HepG2 (cell line): ENCODE results near the gene LRR1. TPM values are rescaled to one million over a fixed set of nuclear protein-coding genes. Genes with fewer than 3 reads are reported as not detected.

Experiments
- ATAC-seq: fragments of 200-7000 bp; cut with Tn5 transposase; 3 replicates; pipeline ENCODE4 v1.9.1; 2020; ENCODE audit warnings: mild to moderate bottlenecking, moderate library complexity
- BruUV-seq: library from RNA; stranded (reverse); fragments of 400-500 nt; replicated peaks from 2 replicates; lab custom pipeline; 2021; lab: Mats Ljungman, UMichigan
- CTCF ChIA-PET: fragments of 300-600 bp; formaldehyde crosslinking; extraction: SDS; loops from one replicate; lab custom pipeline; 2021; ENCODE audit warnings: low total read pairs, inconsistent platforms, low intra/inter-chr PET ratio; lab: Yijun Ruan, JAX
- POLR2A ChIA-PET: fragments of 350-600 bp; sonication (Branson Sonifier 250); formaldehyde crosslinking; loops from one replicate; lab custom pipeline; 2020; ENCODE audit warnings: antibody characterized with exemption, inconsistent platforms; lab: Yijun Ruan, JAX
- DNase-seq: peaks from one replicate; pipeline ENCODE4 v3.0.0-alpha.2; 2015; ENCODE audit warnings: low spot score
- FAIRE-seq: peaks from 3 replicates; lab custom pipeline; 2011; peaks lifted over from hg19 to GRCh38; lab: Jason Lieb, UNC
- H2AFZ ChIP-seq: one replicate; pipeline ENCODE4 v1.6.1; 2011; ENCODE audit warnings: low read length, inconsistent platforms
- H3K27ac ChIP-seq: fragments of 300-600 bp; 3 replicates; pipeline ENCODE4 v1.8.0; 2011; ENCODE audit warnings: mixed run types, mild to moderate bottlenecking, mixed read lengths, low read length, inconsistent platforms; ENCODE audit not compliant: insufficient read depth; ENCODE audit errors: extremely low read length
- H3K27me3 ChIP-seq, 2 experiments: fragments of 200-600 bp in 1 of 2; 2 replicates in 1 of 2; 3 replicates in 1 of 2; pipeline versions ENCODE4 v1.6.0 to v1.8.0; 2011; ENCODE audit warnings: low read length in 2 of 2, mild to moderate bottlenecking in 2 of 2, moderate library complexity in 2 of 2, inconsistent platforms in 1 of 2; ENCODE audit not compliant: insufficient read depth in 2 of 2, control insufficient read depth in 1 of 2
- H3K36me3 ChIP-seq, 2 experiments: fragments of 200-600 bp in 1 of 2; replicated peaks in 1 of 2; 2 replicates in 1 of 2; 3 replicates in 1 of 2; pipeline versions ENCODE4 v1.5.1 to v1.8.0; 2011; ENCODE audit warnings: low read length in 2 of 2, inconsistent platforms in 1 of 2; ENCODE audit not compliant: insufficient read depth in 2 of 2, control insufficient read depth in 1 of 2
- H3K4me1 ChIP-seq: 2 replicates; pipeline ENCODE4 v1.5.1; 2012; ENCODE audit warnings: low read length, inconsistent platforms; ENCODE audit not compliant: insufficient read depth
- H3K4me2 ChIP-seq: 2 replicates; pipeline ENCODE4 v1.6.0; 2011; ENCODE audit warnings: low read depth, low read length, inconsistent platforms
- H3K4me3 ChIP-seq, 3 experiments: fragments of 200-600 bp in 1 of 3; sonication (generic), shearing (Covaris generic) in 1 of 3; replicated peaks in 1 of 3; 2 replicates each; pipeline ENCODE4 v1.5.1; 2011 to 2016; ENCODE audit warnings: low read length in 3 of 3, inconsistent platforms in 2 of 3, low read depth in 2 of 3, mild to moderate bottlenecking in 2 of 3, control low read depth in 1 of 3, mixed read lengths in 1 of 3; ENCODE audit not compliant: insufficient read depth in 1 of 3
- H3K79me2 ChIP-seq: one replicate; pipeline ENCODE4 v1.6.1; 2011; ENCODE audit warnings: low read length, inconsistent platforms; ENCODE audit not compliant: insufficient read depth
- H3K9ac ChIP-seq: 2 replicates; pipeline ENCODE4 v1.6.0; 2011; ENCODE audit warnings: mild to moderate bottlenecking, low read depth, low read length, inconsistent platforms; ENCODE audit not compliant: insufficient read depth
- H3K9me3 ChIP-seq: 2 replicates; pipeline ENCODE4 v1.5.1; 2012; ENCODE audit warnings: mild to moderate bottlenecking, low read length
- H4K20me1 ChIP-seq: 2 replicates; pipeline ENCODE4 v1.6.0; 2011; ENCODE audit warnings: inconsistent platforms, mild to moderate bottlenecking, low read length, moderate library complexity; ENCODE audit not compliant: insufficient read depth
- GABPA ChIP-seq, 2 experiments: IDR thresholded peaks; 2 replicates each; pipeline ENCODE4 v1.6.1; 2011 to 2016; ENCODE audit warnings: low read depth in 2 of 2, low read length in 1 of 2, missing biosample characterization in 1 of 2, missing genetic modification characterization in 1 of 2
- MTF1 ChIP-seq: sonication (generic); formaldehyde crosslinking; IDR thresholded peaks from 2 replicates; pipeline ENCODE4 v1.5.0; 2020; ENCODE audit warnings: missing genetic modification reagents
- NR2F6 ChIP-seq, 2 experiments: IDR thresholded peaks; 2 replicates each; pipeline ENCODE4 v1.6.1; 2016; ENCODE audit warnings: antibody characterized with exemption in 1 of 2, mild to moderate bottlenecking in 1 of 2
- PHF8 ChIP-seq: sonication (generic); formaldehyde crosslinking; IDR thresholded peaks from 2 replicates; pipeline ENCODE4 v1.5.0; 2020; ENCODE audit warnings: missing genetic modification reagents
- ZBTB20 ChIP-seq: sonication (generic); formaldehyde crosslinking; IDR thresholded peaks from 2 replicates; pipeline ENCODE4 v1.8.1; 2023; ENCODE audit warnings: missing genetic modification reagents, low read depth, mild to moderate bottlenecking, borderline replicate concordance
- ZFP37 ChIP-seq: sonication (generic); formaldehyde crosslinking; IDR thresholded peaks from 2 replicates; pipeline ENCODE4 v1.4.0; 2020; ENCODE audit warnings: missing genetic modification reagents, borderline replicate concordance
- ZNF180 ChIP-seq: sonication (generic); formaldehyde crosslinking; IDR thresholded peaks from 2 replicates; pipeline ENCODE4 v1.4.0; 2020; ENCODE audit warnings: low read depth, missing genetic modification reagents, borderline replicate concordance
- ZNF354B ChIP-seq: sonication (generic); formaldehyde crosslinking; IDR thresholded peaks from 2 replicates; pipeline ENCODE4 v1.8.0; 2022; ENCODE audit warnings: mild to moderate bottlenecking, missing genetic modification reagents
- ZNF670 ChIP-seq: sonication (generic); formaldehyde crosslinking; IDR thresholded peaks from 2 replicates; pipeline ENCODE4 v1.8.0; 2022; ENCODE audit warnings: mild to moderate bottlenecking, missing genetic modification reagents, borderline replicate concordance
- ZNF792 ChIP-seq: IDR thresholded peaks from 2 replicates; pipeline ENCODE4 v1.6.1; 2016
- WGBS: methylation state at CpG from one replicate; pipeline ENCODE4 v1.1.6; 2017; ENCODE audit warnings: low lambda C conversion rate; 5-methylcytosine and 5-hydroxymethylcytosine counted together
- in situ Hi-C: cut with HindIII; loops from 2 replicates; pipeline ENCODE4 v1.10.0; 2017; ENCODE audit warnings: low pct_unique_long_range_greater_than_20kb; ENCODE audit not compliant: extremely low pct_ligation_motif_present
- intact Hi-C: fragments of 100-400 bp; cut with micrococcal nuclease; formaldehyde crosslinking; loops from one replicate; pipeline ENCODE4 v1.10.0; 2022; ENCODE audit not compliant: unreplicated experiment
- polyA plus RNA-seq, 8 experiments: library from polyadenylated mRNA; depleted of rRNA in 3 of 8; stranded (reverse) in 7 of 8; unstranded in 1 of 8; fragments of >200 nt; fragmentation: Illumina TruSeq in 4 of 8; extraction: Trizol in 4 of 8; gene quantifications; 2 replicates each; pipeline versions ENCODE4 v1.2.1 to v1.2.3, GENCODE V29; 2011 to 2016; ENCODE audit warnings: low read depth in 4 of 8, missing spikeins in 1 of 8, mixed read lengths in 1 of 8; ENCODE audit not compliant: insufficient read depth in 1 of 8
- total RNA-seq, 5 experiments: library from RNA; depleted of rRNA; stranded (reverse); fragments of >200 nt; fragmentation: Illumina TruSeq; extraction: Trizol; gene quantifications; 2 replicates each; pipeline ENCODE4 v1.2.3, GENCODE V29; 2016; ENCODE audit warnings: low read depth in 1 of 5
- TF ChIP-seq, protein P1 (sequence below): sonication (generic); formaldehyde crosslinking; IDR thresholded peaks from 2 replicates; pipeline ENCODE4 v1.8.1; 2023; ENCODE audit warnings: mild to moderate bottlenecking, missing genetic modification reagents, borderline replicate concordance
- TF ChIP-seq, protein P2 (sequence below): sonication (generic); formaldehyde crosslinking; IDR thresholded peaks from 2 replicates; pipeline ENCODE4 v1.8.0; 2022; ENCODE audit warnings: missing genetic modification reagents, mild to moderate bottlenecking, borderline replicate concordance
- TF ChIP-seq, protein P3 (sequence below): sonication (generic); formaldehyde crosslinking; IDR thresholded peaks from 2 replicates; pipeline ENCODE4 v1.5.0; 2020; ENCODE audit warnings: missing genetic modification reagents

The LRR1 gene
- total and polyA plus RNA-seq, 2 of the 13 experiments (the other 11 are each of a cell fraction or from before 2014, with no cell fraction given): 7.0 to 36.2 TPM

DNA sequence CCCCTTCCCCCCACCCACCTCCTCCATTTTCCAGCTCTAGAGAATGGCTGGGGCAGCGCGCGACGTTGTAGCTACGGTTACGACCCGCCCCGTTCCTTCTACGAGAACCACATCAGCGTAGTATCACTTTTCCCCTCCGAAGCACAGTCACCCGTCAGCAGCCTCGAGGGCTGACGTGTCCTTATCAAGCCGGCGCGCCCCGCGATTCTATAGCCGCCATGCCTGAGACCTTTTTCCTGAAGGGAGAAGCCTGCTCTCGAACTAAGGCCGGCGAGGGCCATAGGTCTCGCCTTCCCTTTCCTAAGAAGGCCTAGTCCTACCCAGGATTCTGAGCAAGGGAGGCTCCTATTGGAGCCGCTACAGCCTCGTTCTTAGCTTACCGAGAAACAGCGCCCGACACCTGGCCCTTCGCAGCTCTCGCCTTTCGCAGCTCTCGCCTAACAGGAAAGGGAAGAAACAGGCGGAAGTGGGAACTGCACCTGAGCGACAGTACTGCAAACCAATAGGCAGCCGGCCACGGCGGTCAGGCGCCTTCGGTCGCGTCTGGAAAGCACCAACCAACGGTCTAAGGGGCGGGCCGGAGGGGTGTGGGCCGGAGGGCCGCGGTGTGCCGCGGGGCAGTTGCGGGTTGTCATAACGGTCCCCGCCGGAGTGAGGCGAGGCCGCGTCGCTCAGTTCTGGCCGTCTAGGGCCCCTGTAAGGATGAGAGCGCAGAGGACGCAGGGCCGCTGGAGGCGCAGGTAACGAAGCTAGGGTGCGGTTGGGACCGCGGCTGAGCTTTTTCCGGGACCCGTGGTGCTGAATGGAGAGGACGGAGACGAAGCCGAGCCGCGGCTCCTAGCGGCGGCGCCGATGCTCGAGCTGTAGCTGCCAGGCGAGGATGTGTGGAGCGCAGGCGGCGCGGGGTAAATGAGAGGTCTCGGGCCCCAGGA, 21.7 kb downstream of the LRR1 start, which contains the start of the genes MGAT2 and RPL36AL:
Gene MGAT2 (plus strand): TSS at position 618 of the 932 bp plus-strand sequence. CDS start 470 bp downstream, outside the sequence.
Gene RPL36AL (minus strand): TSS at position 445 of the 932 bp plus-strand sequence. CDS start 1,522 bp downstream, outside the sequence.
- H3K4me1 ChIP-seq: peaks cover 62% of the 10 kb centered on the region
- H3K36me3 ChIP-seq: peaks cover 0 to 14% of the 10 kb centered on the region in 2 experiments; a peak in 2 of 5 replicates
- ChIA-PET POLR2A (interaction anchor here (0.6 to 3.4 kb wide), 26 partner anchors 8 to 242 kb away, joined by 3 to 65 read pairs (median 6); partner anchors contain the start of genes DNAAF2, KLHDC2, LRR1 and NEMF), CTCF (interaction anchor here (1.0 kb wide), 1 partner anchor 14 kb away, joined by 3 read pairs; no protein-coding TSS in a partner anchor)
- peaks cover 58% of the 10 kb centered on the region for H3K79me2 ChIP-seq
- H3K4me2 ChIP-seq: peak within 1 kb of the TSS; percentile 95
- H2AFZ ChIP-seq: no peak within 1 kb of the TSS
- peak; percentile 97 for ATAC-seq
- WGBS: under 1% methylated on average over 32 of the region's 85 CpGs
- peak within 1 kb of the TSS; percentile 94 for H3K27ac ChIP-seq
- no peaks in the 10 kb centered on the region for H3K9me3 ChIP-seq
- peak within 1 kb of the TSS; percentile 96 for H3K9ac ChIP-seq
- intact Hi-C loops (loop anchor here (2.0 kb wide), 2 partner anchors 24 to 34 kb away; partner anchors contain the start of gene RPS29), in situ Hi-C loops (no loop called here)
- no TSS peak for BruUV-seq
- peaks cover 12% of the 10 kb centered on the region for H4K20me1 ChIP-seq
- peak within 1 kb of the TSS; percentile 81 to 92 (median 92) for H3K4me3 ChIP-seq
- no peaks in the 10 kb centered on the region; a peak in 1 of 5 replicates for H3K27me3 ChIP-seq
- peak; percentile 95 for DNase-seq
- FAIRE-seq: no peak
- no peak for TF ChIP-seq ZFP37 (CRISPR knock-in tag)
- TF ChIP-seq MTF1 (CRISPR knock-in tag): peak; percentile 40; the same call in 1 of the 2 replicates
- TF ChIP-seq NR2F6 (IDR thresholded peaks at IDR 0.05): no peak; the same call in 1 of the 2 replicates
- TF ChIP-seq NR2F6 (CRISPR knock-in tag; IDR thresholded peaks at IDR 0.05): peak; percentile 39; the same call in 1 of the 2 replicates
- TF ChIP-seq, protein P1, sequence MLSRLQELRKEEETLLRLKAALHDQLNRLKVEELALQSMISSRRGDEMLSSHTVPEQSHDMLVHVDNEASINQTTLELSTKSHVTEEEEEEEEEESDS (CRISPR knock-in tag): 0 out of 2 replicates have a peak, but pooled peaks have one; percentile 55
- no peak for TF ChIP-seq ZNF354B (CRISPR knock-in tag)
- TF ChIP-seq, protein P2, sequence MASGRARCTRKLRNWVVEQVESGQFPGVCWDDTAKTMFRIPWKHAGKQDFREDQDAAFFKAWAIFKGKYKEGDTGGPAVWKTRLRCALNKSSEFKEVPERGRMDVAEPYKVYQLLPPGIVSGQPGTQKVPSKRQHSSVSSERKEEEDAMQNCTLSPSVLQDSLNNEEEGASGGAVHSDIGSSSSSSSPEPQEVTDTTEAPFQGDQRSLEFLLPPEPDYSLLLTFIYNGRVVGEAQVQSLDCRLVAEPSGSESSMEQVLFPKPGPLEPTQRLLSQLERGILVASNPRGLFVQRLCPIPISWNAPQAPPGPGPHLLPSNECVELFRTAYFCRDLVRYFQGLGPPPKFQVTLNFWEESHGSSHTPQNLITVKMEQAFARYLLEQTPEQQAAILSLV (CRISPR knock-in tag): peak; percentile 70; the same call in 1 of the 2 replicates
- peak; percentile 53; the same call in 1 of the 2 replicates for TF ChIP-seq ZBTB20 (CRISPR knock-in tag)
- 0 out of 2 replicates have a peak, but pooled peaks have one; percentile 52 for TF ChIP-seq ZNF670 (CRISPR knock-in tag)
- TF ChIP-seq, protein P3, sequence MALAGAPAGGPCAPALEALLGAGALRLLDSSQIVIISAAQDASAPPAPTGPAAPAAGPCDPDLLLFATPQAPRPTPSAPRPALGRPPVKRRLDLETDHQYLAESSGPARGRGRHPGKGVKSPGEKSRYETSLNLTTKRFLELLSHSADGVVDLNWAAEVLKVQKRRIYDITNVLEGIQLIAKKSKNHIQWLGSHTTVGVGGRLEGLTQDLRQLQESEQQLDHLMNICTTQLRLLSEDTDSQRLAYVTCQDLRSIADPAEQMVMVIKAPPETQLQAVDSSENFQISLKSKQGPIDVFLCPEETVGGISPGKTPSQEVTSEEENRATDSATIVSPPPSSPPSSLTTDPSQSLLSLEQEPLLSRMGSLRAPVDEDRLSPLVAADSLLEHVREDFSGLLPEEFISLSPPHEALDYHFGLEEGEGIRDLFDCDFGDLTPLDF (CRISPR knock-in tag): peak; percentile 13; the same call in 1 of the 2 replicates
- TF ChIP-seq ZNF792 (CRISPR knock-in tag): peak; percentile 26; the same call in 1 of the 2 replicates
- 0 out of 2 replicates have a peak, but pooled peaks have one; percentile 56 for TF ChIP-seq ZNF180
- TF ChIP-seq GABPA (IDR thresholded peaks at IDR 0.05; ENCODE audit: low read depth, low read length): peak; percentile 85
- TF ChIP-seq GABPA (CRISPR knock-in tag; IDR thresholded peaks at IDR 0.05; ENCODE audit: low read depth): peak; percentile 95
- peak; percentile 95 for TF ChIP-seq PHF8 (CRISPR knock-in tag)
